GM13976 (cell line): ENCODE results near the gene CCNI2.

Experiments used
- DNase-seq: peaks from one replicate; pipeline ENCODE4 v3.0.0; 2012; ENCODE audit warnings: low spot score
- CTCF ChIP-seq: IDR thresholded peaks from 2 replicates; pipeline ENCODE4 v1.5.1; 2012; ENCODE audit warnings: borderline replicate concordance, mild to moderate bottlenecking; ENCODE audit not compliant: insufficient read depth; ENCODE audit errors: extremely low read depth, missing control alignments, control extremely low read depth
- in situ Hi-C: fragments of 300-500 bp; cut with MboI; formaldehyde crosslinking; loops from one replicate; pipeline ENCODE4 v1.12.0; 2022; ENCODE audit warnings: low sequenced_read_pairs, mixed read lengths, inconsistent platforms; ENCODE audit not compliant: unreplicated experiment

The CCNI2 gene

GRCh38 chr5:132742158-132742557 lies 5.1 kb upstream of the CCNI2 start:
- TF ChIP-seq CTCF, result no peak
- in situ Hi-C loops, result no loop called here
- no peak for DNase-seq

- in situ Hi-C loops, result no loop called here
- no peak for DNase-seq
- TF ChIP-seq CTCF, result no peak
Observed at GRCh38 chr5:132742626-132743025, 4.6 kb upstream of the CCNI2 start.

GRCh38 chr5:132744659-132745058 lies 2.6 kb upstream of the CCNI2 start:
- no peak for TF ChIP-seq CTCF
- in situ Hi-C loops, result no loop called here
- no peak for DNase-seq

- TF ChIP-seq CTCF, result no peak
Observed at GRCh38 chr5:132746592-132746953, 653 bp upstream of the CCNI2 start.

GRCh38 chr5:132747616-132748440 lies 602 bp downstream of the CCNI2 start:
- in situ Hi-C loops, result no loop called here
- no peak for TF ChIP-seq CTCF

More at GRCh38 chr5:132746592-132746953, 653 bp upstream of the CCNI2 start:
- DNase-seq, result no peak
- in situ Hi-C loops, result no loop called here

GRCh38 chr5:132748522-132749000 lies 1.3 kb downstream of the CCNI2 start:
- DNase-seq, result peak; percentile 5
- TF ChIP-seq CTCF, result no peak
- in situ Hi-C loops, result no loop called here

More at GRCh38 chr5:132747616-132748440, 602 bp downstream of the CCNI2 start:
- DNase-seq, result peak; percentile 50
